ENCODE data around the gene PDGFRB. TPM values are rescaled to one million over a fixed set of nuclear protein-coding genes. Genes with fewer than 3 reads are reported as not detected.

PDGFRB gene
- total RNA-seq, 1 donor from 2014 or later: 173 TPM

DNA sequence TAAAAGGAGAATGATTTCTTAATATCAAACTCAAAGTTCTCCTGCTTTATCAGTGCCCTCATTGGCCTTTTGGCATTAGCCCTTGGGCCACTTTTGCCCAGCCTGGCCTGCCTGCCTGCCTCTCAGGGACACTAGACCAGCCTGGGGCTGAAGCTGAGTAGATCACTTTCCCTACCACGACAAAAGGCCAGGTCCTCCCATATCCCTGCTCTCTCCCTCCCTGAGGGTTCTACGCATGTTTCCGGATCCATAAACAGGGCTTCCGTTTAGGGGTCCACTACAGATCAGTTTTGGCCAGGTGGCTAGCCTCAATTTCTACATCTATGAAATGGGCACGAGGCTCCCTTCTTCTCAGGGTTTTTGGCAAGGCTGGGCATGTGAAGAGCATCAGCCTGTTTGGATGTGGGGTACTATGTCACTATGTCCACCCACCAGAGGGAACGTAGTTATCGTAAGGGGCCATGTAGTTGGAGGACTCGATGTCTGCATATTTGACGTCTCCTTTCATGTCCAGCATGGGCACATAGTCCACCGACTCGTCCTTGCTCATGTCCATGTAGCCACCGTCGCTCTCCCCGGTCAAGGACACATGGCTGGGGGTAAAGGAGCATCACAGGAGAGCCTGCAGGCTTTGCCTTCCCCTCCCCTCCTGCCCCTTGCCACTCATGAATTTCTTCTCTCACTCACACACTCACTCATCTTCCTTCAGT is 34.0 kb downstream of the PDGFRB start:
- intact Hi-C loops (cut with DNase I): no loop called here
- TF ChIP-seq POLR2AphosphoS5 (IDR thresholded peaks at IDR 0.05; ENCODE audit: insufficient read depth in 1 of 2, low read depth in 1 of 2): no peak
- TF ChIP-seq POLR2A (IDR thresholded peaks at IDR 0.05): no peak
- TF ChIP-seq, protein P1, sequence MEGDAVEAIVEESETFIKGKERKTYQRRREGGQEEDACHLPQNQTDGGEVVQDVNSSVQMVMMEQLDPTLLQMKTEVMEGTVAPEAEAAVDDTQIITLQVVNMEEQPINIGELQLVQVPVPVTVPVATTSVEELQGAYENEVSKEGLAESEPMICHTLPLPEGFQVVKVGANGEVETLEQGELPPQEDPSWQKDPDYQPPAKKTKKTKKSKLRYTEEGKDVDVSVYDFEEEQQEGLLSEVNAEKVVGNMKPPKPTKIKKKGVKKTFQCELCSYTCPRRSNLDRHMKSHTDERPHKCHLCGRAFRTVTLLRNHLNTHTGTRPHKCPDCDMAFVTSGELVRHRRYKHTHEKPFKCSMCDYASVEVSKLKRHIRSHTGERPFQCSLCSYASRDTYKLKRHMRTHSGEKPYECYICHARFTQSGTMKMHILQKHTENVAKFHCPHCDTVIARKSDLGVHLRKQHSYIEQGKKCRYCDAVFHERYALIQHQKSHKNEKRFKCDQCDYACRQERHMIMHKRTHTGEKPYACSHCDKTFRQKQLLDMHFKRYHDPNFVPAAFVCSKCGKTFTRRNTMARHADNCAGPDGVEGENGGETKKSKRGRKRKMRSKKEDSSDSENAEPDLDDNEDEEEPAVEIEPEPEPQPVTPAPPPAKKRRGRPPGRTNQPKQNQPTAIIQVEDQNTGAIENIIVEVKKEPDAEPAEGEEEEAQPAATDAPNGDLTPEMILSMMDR (IDR thresholded peaks at IDR 0.05): no peak
- Histone ChIP-seq H3K36me3 (peaks cover 0 to 95% of the 10 kb centered on the region in 2 donors), H3K27me3 (no peaks in the 10 kb centered on the region), H3K27ac (peak overlapping the region; percentile 20), H3K4me1 (no peaks in the 10 kb centered on the region), H3K4me3 (no peak overlapping the region), H3K9me3 (no peaks in the 10 kb centered on the region)
- DNase-seq (ENCODE audit: extremely low spot score in 2 of 2): no peak

DNA sequence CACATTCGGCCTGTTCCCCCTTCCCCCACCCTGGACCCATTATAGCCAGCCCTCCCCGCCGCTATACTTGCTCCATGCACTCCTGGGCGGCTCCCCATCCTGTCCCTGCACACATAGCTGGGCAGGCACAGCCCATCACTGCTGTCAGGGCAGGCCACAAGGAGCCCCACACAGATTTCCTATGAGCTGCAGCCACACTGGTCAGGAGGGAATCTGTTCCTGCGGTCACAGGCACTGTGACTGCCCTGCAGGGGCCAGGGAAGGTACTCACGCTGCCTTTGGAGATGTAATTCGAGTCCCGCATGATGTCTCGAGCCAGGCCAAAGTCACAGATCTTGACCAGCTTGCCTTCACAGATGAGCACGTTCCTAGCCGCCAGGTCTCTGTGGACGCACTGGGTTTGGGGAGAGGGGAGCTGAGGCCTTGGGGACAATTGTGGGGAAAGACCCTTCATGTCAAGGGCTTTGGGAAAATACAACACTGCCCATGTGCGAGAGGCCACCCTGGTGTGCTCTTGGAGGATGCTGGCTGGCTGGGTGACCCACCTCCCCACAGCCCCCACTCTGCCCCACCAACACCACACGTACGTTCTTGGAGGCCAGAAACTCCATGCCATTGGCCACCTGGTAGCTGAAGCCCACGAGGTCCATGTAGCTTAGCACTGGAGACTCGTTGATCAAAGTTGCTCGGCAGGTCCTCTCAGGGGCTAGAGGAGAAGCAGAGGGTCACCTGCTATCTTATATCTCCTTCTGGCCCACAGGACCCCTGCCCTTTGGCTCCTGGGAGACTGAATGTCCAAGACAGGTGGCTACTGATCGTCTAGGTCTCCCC is 34.8 kb downstream of the PDGFRB start:
- H3K36me3 ChIP-seq: peaks cover 0 to 90% of the 10 kb centered on the region in 2 donors
- no peak for DNase-seq (ENCODE audit: extremely low spot score in 2 of 2)
- peak overlapping the region; percentile 20 for H3K27ac ChIP-seq

GRCh38 chr5:150120062-150120441 is 35.6 kb downstream of the PDGFRB start:
- no peak overlapping the region for H3K4me3 ChIP-seq
- peak overlapping the region; percentile 20 for H3K27ac ChIP-seq
- no peaks in the 10 kb centered on the region for H3K9me3 ChIP-seq
- H3K36me3 ChIP-seq: peaks cover 0 to 82% of the 10 kb centered on the region in 2 donors
- no peaks in the 10 kb centered on the region for H3K4me1 ChIP-seq
- H3K27me3 ChIP-seq: no peaks in the 10 kb centered on the region
- TF ChIP-seq POLR2A (IDR thresholded peaks at IDR 0.05) (no peak), POLR2AphosphoS5 (IDR thresholded peaks at IDR 0.05; ENCODE audit: insufficient read depth in 1 of 2, low read depth in 1 of 2) (no peak)
- TF ChIP-seq, protein P1 (IDR thresholded peaks at IDR 0.05): no peak
- no peak for DNase-seq (ENCODE audit: extremely low spot score in 2 of 2)
- intact Hi-C loops (cut with DNase I): no loop called here

More for the DNA sequence above, 34.8 kb downstream of the PDGFRB start:
- Histone ChIP-seq H3K9me3 (no peaks in the 10 kb centered on the region), H3K4me3 (no peak overlapping the region), H3K4me1 (no peaks in the 10 kb centered on the region), H3K27me3 (no peaks in the 10 kb centered on the region)
- intact Hi-C loops (cut with DNase I): no loop called here
- TF ChIP-seq POLR2A (IDR thresholded peaks at IDR 0.05) (no peak), POLR2AphosphoS5 (IDR thresholded peaks at IDR 0.05; ENCODE audit: insufficient read depth in 1 of 2, low read depth in 1 of 2) (no peak)
- TF ChIP-seq, protein P1 (IDR thresholded peaks at IDR 0.05): no peak

DNA sequence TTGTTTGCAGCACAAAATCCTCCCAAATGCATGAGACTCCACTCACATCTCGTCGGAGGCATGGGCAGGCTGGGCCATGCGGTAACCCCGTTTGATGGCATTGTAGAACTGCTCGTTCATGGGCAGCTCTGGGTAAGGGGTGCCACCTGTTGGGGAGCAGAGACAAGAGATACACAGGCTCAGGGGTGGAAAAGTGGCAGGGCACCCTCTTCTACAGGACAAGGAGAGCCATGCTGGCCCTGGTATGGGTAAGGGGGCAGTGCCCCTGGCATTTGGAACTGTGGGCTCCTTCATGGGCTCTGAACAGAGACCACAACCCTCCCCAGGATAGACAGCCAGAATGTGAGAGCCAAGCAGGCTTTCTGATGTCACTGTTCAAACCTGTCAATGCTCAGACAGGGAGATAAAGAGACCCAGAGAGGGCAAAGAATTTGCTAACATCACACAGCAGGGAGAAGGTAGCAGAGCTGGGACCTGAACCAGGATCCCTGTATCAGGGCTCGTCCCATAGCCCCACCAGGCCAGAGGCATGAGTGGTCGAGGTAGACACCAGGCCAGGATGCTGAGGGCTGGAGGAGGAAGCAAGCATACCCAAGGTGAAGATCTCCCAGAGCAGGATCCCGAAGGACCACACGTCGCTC is 36.1 kb downstream of the PDGFRB start:
- Histone ChIP-seq H3K36me3 (peaks cover 0 to 79% of the 10 kb centered on the region in 2 donors), H3K4me1 (no peaks in the 10 kb centered on the region), H3K27ac (no peak overlapping the region), H3K9me3 (no peaks in the 10 kb centered on the region), H3K27me3 (no peaks in the 10 kb centered on the region), H3K4me3 (no peak overlapping the region)
- intact Hi-C loops (cut with DNase I): no loop called here
- no peak for TF ChIP-seq POLR2A (IDR thresholded peaks at IDR 0.05)
- TF ChIP-seq, protein P1 (IDR thresholded peaks at IDR 0.05): no peak
- TF ChIP-seq POLR2AphosphoS5 (IDR thresholded peaks at IDR 0.05; ENCODE audit: insufficient read depth in 1 of 2, low read depth in 1 of 2): no peak
- peak in 1 of 2 donors; percentile 77 for DNase-seq (ENCODE audit: extremely low spot score in 2 of 2)

All from vagina (tissue), 2 donors.